ENCODE results near the gene PER2.
A peak's percentile ranks its signal among the peaks of the same experiment; 100 is the strongest.

PER2 gene

DNA sequence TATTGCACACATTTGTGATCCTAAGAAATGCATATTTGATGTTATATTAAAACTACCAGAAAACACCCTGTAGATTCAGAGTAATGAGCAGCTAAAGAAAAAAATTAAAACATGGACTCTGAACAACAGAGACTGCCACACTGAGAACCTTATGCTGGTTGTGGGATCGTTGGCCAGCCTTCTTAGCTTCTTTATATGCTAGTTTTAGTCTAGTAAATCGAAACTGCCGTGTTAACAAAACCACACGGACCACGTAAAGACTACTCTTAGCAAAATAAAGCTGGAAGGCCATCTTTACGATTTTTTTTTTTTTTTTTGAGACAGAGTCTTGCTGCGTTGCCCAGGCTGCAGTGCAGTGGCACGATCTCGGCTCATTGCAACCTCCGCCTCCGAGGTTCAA, 22.8 kb downstream of the PER2 start:
- DNase-seq: no peak

DNA sequence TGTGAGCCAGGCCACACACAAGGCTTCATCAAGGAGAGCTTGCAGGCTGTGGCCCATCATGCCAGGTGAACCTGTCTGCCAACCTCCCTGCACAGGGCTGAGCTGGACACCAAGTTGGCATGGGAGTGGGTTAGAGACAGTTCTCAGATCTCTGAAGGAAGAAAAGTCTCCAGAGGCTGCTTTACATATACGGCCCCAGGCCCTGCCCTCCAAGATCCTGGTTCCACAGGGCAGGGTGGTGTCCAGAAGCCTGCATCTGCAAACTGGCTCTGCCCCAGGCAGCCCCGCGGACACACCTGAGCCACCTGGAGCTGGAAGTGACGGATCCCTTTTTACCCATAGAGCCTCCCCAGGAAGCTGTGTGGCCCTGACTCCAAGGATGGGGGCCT, 24.3 kb downstream of the PER2 start:
- DNase-seq: no peak

DNA sequence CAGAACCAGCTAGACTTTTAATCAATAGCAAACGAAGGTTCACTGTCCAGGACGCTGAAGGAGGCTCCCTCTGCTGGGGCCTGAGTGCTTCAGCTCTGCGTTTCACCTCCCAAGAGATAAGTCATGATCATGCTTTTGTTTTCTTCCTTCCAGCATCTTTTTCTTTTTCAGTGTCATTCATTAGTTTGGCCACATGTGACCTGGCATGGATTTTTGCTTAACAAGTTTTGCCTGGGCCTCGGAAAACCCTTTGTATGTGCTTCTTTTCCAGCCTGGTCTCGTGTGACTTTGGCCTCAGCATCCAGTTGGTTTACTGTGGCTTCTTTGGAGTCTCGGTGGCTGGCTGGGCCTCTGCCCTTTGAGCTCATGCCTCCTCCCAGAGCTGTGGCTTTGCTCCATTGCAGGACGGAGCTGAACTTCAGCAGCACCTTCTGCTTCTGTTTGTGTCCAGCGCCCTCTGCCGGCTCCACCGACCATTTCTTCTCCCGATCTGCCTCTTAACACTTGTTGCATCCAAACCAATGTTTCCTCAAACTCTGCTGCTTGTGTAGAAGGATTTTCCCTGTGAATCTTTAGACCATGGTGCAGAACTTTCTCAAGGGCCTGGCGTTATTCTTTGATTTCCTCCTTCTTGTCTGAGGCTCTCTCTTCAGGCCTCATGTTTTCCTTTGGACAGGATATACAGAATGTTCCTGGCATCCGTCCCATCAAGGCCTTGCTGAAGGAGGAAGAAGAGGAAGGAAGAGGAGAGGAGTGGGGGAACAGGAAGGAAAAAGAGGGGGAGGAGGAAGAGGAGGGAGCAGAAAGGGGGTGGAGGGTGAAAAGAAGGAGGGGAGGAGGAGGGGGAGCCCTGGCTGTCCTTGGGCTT, 25.0 kb downstream of the PER2 start:
- DNase-seq: peak; percentile 92

DNA sequence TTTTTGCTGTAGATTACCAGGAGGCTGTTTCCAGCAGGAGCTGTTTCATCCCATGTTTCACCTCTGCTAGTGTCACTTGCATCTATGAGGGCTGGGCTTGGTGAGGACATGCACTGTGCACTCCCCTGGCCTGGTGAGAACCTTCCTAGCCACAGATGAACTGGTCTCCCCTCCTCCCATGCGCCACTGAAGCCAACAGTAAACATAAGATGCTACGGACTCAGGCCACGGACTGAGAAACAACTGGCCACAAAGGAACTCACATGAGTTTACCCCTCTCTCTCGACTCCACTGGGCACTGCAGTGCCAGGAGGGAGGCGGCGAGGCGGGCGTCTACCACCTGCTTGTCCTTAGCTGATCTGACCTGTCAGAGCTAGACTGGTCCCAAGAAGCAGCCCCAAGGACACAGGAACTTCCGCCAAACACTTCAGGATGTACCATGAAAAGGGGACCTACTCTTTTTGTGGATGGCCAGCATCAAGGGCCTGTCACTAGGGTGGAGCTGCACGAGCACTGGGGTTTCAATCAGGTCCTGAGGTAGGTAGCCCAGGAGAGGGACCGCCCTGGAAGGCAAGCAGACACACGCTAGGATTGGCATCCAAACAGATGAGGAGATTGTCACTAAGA, 25.8 kb downstream of the PER2 start:
- no peak for DNase-seq

DNA sequence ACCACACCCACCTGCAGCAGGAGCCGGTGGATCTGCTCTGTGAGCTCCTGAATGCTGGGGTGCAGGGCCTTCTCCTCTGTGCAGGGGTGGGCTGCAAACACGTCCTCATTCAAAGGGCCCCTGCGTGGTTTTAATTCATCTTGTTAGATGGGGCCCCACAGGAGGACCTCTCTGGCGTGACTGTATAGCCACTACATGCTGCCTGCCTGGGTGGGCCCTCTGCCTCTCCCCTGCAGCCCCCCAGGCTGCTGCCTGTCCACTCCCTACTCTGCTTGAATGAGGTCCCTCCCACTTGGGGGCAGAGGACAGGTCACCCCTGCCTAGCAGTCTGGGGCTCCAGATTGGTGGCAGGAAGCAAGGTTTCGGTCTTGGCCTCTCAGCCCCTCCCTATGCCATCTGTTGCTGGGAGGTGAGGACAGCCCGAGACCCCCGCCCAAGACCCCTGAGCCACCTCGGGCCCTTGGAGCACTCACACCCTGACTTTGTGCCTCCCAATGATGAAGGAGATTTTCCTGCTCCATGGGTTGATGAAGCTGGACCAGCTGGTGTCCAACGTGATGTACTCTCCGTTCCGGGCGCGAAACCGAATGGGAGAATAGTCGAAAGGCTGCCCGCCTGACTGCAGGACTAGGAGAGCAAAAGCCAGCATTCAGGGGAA, 26.6 kb downstream of the PER2 start:
- no peak for DNase-seq

DNA sequence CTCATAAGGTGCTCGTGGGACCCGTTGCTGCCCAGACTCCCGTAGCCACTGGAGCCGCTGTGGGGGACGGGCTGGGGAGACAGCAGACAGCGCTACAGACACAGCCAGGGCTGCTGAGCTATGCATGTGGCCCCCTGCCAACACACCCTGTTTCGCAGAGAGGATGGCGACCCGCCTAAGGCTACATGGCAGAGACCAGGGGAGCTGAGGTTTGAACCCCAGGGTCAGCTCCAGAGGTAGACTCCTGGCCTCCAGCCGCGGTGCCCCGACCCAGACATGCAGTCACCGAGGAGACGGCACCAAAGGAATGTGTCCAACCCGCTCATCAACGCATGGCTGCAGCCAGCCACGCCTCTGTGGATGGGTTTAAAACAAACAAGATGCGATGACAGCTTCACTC, 27.5 kb downstream of the PER2 start:
- DNase-seq: no peak

DNA sequence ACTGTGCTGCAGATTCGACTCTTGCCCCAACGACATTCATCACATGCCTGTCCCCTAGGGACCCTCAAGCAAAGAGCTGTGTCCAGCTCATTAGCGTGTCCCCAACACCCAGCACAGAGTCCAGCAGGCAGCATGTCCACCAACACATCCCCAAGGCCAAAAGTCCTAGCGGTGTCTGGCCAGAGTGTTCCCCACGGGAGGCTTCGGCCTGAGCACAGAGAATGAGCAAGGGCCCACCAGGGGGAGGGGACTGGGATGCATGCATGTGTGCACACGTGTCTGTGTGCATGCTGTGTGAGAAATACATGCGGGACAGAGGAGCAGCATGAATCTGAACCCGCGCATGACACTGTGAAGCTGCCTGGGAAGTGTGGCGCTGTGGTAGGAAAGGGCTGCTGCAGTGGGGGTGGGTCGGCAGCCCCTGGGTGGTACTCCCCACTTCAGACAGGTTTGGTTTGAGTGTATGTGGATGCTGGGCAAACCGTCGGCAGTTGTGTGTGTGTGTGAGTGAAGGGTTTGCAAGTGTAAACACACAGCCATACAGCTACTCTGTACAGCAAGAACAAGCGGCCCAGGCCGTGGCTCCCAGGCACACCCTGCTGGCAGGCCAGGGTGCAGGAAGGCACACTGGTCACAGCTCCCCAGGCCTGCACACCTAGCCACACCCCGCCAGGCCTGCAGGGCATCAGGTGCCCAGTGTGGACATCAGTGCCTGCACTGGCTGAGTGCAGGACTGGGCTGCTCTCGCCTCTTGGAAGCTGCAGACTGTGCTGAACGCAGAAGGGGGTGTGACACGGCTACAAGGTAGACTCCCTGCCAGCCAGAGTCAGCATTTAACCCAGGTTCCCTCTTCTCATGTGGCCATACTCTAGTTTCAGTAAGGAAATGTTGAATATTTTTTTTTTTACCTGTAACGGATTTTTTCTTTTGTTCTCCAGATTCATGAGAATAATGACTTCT, 29.1 kb downstream of the PER2 start:
- DNase-seq: no peak

DNA sequence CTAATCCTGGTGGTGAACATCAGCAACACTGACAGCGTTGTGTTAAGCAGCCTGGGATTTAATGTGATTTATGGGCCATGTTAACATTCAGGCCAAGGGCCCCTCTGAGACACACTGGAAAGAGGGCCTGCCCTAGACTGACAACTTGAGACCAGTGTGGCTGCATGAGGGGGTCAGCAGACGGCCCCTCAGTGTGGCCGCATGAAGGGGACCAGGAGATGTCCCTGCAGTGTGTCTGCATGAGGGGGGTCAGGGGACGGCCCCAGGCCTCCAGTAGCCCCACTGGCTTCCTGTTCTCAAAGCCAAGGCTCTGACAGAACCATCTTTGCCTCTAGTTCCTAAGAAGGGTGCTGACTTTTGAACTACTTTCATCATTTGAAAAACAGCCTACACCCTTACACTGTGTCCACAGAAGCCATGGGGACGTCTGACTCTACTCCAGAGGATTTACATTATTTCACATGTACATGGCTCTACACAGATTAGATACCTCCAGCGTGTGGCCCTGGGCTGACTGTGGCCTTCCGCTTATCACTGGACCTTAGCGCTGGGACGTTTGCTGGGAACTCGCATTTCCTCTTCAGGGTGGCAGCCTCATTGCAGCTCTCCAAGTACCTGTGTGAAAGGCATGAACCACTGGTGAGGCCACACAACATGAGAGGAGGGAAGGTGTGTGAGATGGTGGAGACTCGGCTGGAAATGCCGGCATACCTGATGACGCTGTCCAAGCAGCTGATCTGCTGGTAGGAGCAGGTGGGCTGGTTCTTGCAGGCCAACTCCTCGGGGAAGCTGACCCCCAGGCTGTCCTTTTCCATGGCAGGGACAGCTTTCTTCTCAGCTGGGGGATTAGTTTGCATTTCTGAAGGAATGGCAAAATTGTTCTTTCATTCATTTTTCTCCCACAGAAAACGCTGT, 30.4 kb downstream of the PER2 start:
- DNase-seq: no peak

DNA sequence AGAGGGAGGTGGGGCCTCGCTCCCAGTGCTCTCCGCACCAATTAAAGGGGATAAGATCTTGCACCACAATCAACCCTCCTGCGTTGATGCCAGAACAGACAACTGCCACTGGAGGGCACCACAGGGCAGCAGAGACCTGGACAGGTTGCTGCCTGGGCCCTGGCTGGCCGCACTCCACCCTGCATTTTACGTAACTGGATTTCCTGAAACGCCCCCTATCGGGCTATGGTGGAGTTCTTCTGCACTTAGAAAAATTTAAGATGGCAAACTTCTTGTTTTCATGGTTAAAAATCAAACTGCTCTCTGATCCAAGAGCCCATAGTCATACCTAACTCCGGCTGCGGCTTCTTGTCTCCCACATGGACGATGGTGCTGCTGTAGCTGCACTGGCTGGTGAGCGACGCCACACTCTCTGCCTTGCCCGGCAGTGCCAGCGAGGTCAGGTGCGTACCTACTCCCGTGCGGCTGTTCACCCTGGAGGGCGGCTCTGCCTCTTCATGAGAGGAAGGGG, 31.8 kb downstream of the PER2 start:
- peak; percentile 88 for DNase-seq

DNA sequence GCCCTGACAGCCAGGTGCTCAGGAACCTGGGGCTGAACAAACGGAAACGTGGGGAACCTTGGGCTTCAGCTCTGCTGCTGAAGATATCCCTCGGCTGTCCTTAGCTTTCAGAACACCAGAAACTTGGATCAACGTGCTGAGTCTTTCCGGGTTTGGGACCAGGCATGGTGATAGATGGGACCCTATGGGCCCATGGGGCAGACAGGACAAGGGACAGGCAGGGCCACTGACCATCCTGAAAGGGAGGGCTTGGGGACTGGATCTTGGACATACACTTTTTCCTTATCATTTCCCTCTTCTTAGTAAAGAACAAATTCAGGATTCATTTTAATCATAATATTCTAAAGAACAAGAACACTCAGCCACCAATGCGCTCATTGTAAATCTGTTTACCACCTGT, 32.3 kb downstream of the PER2 start:
- DNase-seq: no peak

DNA sequence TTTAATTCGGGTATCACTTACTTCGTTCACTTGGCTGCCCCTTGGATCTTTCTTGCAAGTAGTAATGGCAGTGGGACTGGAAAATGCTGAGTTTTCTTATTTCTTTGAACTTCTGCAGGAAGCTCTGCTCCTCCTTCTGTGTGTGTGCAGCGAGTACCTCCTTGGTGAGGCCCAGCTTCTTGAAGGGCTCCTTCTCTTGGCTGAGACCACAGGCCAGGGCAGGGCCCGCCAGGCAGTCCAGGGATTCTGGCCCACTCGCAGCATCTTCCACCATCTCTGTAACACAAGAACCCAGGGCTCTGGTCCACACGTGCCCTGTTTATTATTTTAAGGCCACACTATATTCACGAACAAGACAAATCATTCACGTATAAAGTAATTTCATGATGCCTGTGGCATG, 32.8 kb downstream of the PER2 start:
- DNase-seq: no peak

DNA sequence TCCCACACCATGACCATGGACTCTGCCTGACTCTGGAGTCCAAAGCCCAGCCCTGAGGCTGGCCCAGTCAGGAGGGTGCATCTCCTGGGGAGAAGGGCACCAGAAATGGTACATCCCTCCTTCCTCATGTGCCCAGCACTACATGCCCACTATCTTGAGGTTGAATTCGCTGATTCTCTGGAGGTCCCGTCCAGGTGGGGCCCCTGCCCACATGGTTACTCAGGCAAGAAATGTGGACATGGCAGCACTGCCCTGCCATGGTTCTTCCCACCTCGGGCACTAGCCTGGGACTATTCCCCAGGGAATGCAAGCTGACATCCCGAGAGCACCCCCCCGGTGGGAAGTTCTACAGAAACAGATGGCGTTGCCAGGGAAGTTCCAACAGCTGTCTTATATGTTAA, 33.3 kb downstream of the PER2 start:
- no peak for DNase-seq

DNA sequence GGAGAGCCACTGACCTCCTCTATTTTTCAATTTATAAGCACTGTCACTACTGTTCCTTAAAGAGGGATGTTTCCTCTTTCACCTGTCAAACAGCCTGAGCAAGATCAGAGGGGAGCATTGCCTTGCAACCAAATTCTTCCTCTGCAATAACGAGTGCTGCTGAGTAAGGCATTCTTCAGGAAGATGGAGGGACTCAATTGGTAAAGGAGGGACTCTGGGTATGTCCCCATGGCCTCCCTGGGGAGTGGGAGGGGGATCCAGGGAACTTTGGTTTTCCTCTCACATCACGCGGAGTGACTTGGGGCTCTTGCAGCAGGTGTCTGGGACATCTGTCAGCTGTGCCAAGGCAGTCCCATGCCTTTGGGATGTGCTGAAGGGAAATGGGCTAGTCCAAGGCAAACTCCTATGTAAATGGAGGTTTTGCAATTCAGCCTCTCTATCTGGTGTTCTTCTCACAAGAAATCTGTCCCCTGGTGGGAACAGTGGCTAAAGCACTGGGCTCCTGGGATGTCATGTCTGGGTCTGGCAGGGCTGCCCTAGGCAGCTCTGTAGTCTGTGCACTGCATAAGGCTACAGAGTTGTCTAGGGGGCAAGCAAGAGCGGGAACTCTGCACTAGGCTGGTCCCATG, 34.2 kb downstream of the PER2 start:
- no peak for DNase-seq

DNA sequence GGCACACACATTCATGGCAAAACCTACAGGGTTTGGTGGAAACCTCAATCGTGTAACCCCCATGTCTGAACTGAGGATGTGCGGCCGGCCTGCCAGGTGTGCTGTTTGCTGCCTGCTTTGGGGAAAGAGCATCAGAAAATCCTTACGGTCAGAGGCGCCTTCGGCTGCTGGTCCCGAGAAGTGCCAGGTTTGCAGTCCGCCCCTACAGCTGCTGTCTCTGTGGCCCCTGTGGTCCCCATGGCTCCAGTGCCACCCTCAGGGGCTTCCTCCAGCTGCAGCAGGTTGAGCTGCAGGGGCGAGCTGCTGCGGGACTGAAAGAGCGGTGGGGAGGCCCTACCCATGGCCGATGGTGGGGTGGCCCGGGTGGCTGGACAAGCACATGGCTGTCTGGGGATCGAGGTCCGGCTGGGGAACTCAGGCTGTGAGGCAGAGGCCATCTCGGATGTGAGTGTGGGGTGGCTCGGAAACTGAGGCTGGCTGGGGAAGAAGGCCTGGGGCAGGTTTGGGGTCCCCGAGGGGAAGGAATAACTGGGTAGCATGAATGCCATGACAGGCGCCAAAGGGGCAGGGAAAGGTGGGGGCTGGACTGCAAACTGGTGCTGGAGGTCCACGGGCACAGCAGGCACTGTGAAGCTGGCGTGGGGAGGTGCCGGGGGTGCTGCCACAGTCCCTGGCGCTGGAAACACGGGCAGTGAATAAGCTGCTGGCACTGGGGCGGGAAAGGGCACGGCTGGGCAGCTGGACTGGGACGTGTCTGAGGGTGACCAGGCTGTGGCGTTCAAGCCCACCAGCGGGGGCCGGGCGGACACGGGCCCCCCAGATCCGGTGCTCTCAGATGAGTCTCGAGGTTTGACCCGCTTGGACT, 35.4 kb downstream of the PER2 start:
- no peak for DNase-seq

DNA sequence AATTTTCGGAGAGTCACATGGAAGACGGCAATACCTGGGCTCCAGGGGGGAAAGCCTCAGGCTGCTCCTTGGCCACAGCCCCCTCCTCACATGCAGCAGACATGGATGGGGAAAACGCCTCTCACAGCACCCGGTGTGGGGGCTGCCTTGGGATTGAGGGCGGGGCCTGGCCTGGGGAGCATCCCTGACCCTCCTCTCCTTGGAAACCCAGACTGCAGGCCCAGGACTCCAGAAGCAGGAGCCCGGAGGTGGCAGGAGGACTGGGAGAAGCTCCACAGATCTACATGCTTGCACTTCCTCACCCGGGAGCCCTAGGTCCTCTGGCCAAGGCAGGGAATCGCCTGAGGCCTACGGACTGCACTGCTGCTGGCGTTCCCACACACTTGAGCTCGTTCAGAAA, 36.4 kb downstream of the PER2 start:
- DNase-seq: no peak

DNA sequence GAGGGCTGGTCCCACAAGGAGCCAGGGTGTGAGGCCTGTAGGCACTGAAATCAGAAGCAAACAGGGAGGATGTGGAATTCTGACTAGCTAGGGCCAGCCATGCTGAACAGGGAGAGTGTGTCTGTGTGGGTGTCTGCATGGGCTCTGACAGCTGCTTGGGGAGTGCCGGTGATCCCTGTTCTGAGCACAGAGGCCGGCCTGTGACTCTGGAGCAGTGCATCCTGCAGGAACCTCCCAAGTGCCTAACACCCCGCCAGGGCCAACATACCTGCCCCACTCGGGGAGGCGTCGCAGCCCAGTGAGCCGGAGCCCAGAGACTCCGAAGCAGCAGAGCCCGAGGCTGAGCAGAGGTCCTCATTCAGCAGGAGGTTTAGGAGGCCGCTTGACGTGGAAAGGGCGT, 37.1 kb downstream of the PER2 start:
- DNase-seq: no peak

DNA sequence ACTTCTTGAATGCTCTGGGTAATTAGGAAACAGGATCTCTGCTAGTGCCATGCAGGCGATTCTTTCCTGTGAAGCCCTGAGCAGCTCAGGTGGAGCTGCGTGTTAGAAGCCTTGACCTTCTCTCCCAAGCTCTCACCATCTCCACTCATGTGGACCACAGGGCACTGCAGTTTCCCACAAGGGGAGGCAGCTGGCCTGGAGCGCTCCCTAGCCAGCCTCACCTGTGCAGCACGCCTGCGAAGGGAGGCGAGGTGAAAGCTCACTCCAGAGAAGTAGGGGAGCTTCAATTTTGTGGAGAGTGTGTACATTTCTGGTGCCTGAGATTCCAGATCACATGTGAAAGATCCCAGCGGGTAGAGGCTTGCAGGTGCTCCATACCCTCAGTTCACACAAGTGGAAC, 37.5 kb downstream of the PER2 start:
- DNase-seq: no peak

DNA sequence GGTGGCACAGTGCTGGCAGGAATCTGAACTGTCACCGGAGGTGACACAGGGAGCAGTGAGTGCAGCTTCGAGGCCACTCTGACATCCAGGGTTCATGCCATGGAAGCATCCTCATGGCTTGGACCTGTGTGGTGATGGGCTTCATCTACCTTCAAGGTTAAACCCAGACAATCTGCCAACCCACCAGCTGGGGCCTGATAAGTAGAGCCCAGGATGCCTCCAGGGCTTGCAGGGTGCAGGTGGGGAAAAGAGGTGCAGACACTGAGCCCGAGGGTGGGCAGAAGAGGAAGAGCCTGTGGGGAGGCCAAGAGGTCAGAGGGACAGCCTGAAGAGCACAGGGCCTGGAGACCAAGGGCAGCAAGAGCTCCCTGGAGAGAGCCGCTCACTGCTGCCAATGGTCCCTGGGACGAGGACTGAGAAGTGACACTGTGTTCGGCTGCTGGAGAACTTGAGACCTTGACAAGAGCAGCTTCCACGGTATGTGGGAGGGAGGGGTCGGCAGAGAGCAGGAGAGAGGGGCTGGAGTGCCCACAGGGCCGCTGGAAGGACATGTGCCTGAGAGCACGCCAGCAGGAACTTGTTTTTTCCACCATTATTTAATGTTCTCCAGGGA, 40.5 kb downstream of the PER2 start:
- DNase-seq: no peak

DNA sequence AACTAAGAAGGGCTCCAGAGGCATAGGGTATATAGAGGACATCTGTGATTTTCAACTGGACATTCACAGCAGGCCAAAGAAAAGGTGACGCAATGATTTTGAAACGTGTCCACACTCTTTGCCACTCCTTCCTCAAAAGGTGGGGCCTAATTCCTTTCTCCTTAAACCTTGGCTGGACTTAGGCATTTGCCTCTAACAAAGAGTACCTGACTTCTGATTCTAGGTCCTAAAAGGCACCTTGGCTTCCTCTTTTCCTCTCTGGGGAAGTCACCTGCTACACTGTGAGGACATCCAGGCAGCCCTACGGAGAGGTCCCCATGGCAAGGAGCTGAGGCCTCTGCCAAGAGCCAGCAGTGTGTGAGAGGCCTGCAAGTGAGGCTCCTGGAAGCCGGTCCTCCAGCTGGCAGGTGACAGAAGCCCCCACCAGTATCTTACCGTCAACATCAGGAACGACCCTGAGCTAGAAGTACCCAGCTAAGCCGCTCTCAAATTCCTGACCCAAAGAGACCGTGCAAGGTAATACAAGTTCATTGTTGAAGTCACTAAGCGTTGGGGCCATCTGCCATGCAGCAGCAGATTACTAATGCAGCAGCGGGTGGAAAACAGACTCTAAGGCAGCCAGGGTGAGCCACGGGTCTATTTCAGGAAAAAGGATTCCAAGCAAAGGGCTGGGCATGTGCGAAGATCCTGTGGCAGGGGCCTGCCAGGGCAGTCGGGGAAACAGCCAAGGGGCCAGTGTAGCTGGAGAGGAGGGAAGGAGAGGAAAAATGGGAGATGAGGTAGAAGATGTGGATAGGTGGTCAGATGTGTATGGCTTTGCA, 41.2 kb downstream of the PER2 start:
- no peak for DNase-seq
